Endothelial cell of umbilical vein (primary cell): ENCODE data around the gene GJB2. TPM values are rescaled to one million over a fixed set of nuclear protein-coding genes. Genes with fewer than 3 reads are reported as not detected.

Source experiments
- BruUV-seq: library from RNA; stranded (reverse); fragments of 400-500 nt; replicated peaks from 2 replicates; lab custom pipeline; 2021; lab: Mats Ljungman, UMichigan
- CTCF ChIA-PET: fragments of 300-600, 350-600 bp; sonication (Branson Sonifier 250); formaldehyde crosslinking; loops from one replicate; lab custom pipeline; 2021; ENCODE audit warnings: antibody characterized with exemption, inconsistent platforms; lab: Charles Lee
- POLR2A ChIA-PET: fragments of 300-600, 350-600 bp; sonication (Branson Sonifier 250); formaldehyde crosslinking; loops from one replicate; lab custom pipeline; 2021; ENCODE audit warnings: antibody characterized with exemption, inconsistent platforms; lab: Charles Lee
- DNase-seq: peaks from one replicate; pipeline ENCODE4 v3.0.0-alpha.2; 2011; ENCODE audit warnings: low read depth, low spot score
- FAIRE-seq: peaks from 2 replicates; lab custom pipeline; 2011; peaks lifted over from hg19 to GRCh38; lab: Jason Lieb, UNC
- H2AFZ ChIP-seq: 2 replicates; pipeline ENCODE4 v1.6.0; 2012; ENCODE audit warnings: low read depth, low read length, control low read depth, inconsistent platforms
- H3K27ac ChIP-seq: 2 replicates; pipeline ENCODE4 v1.5.1; 2011; ENCODE audit warnings: low read depth, mild to moderate bottlenecking, control low read depth, low read length, moderate library complexity; ENCODE audit not compliant: insufficient read depth
- H3K27me3 ChIP-seq, 2 experiments: 2 replicates each; pipeline versions ENCODE4 v1.6.0 to v1.6.1; 2011; ENCODE audit warnings: low read length in 2 of 2, mixed read lengths in 1 of 2; ENCODE audit not compliant: control insufficient read depth in 2 of 2, insufficient read depth in 2 of 2
- H3K36me3 ChIP-seq, 2 experiments: 2 replicates in 1 of 2; 3 replicates in 1 of 2; pipeline ENCODE4 v1.5.1; 2011; ENCODE audit warnings: low read length in 2 of 2, mild to moderate bottlenecking in 1 of 2, moderate library complexity in 1 of 2; ENCODE audit not compliant: control insufficient read depth in 2 of 2, insufficient read depth in 2 of 2; ENCODE audit errors: extremely low read depth in 1 of 2
- H3K4me1 ChIP-seq: 3 replicates; pipeline ENCODE4 v1.5.1; 2011; ENCODE audit warnings: mild to moderate bottlenecking, low read length; ENCODE audit not compliant: control insufficient read depth, insufficient read depth; ENCODE audit errors: extremely low read depth
- H3K4me2 ChIP-seq: 2 replicates; pipeline ENCODE4 v1.6.1; 2011; ENCODE audit warnings: low read length, control low read depth, mixed read lengths; ENCODE audit not compliant: insufficient read depth
- H3K4me3 ChIP-seq, 3 experiments: fragments of 200-600 bp in 1 of 3; sonication (generic), shearing (Covaris generic) in 1 of 3; replicated peaks in 1 of 3; 2 replicates each; pipeline ENCODE4 v1.5.1; 2011 to 2016; ENCODE audit warnings: control low read depth in 3 of 3, low read length in 3 of 3, mild to moderate bottlenecking in 2 of 3, inconsistent platforms in 1 of 3, low read depth in 1 of 3, moderate library complexity in 1 of 3; ENCODE audit not compliant: insufficient read depth in 1 of 3
- H3K79me2 ChIP-seq: 2 replicates; pipeline ENCODE4 v1.6.0; 2012; ENCODE audit warnings: low read length, inconsistent platforms; ENCODE audit not compliant: control insufficient read depth, insufficient read depth
- H3K9ac ChIP-seq: replicated peaks from 2 replicates; pipeline ENCODE3; 2011; ENCODE audit warnings: low read length, control low read depth; ENCODE audit not compliant: insufficient read depth; ENCODE audit errors: extremely low read depth
- H3K9me1 ChIP-seq: replicated peaks from 3 replicates; pipeline ENCODE4 v1.6.0; 2011; ENCODE audit warnings: mild to moderate bottlenecking, low read length; ENCODE audit not compliant: control insufficient read depth, insufficient read depth; ENCODE audit errors: extremely low read depth
- H3K9me3 ChIP-seq: replicated peaks from 2 replicates; pipeline ENCODE4 v1.5.1; 2012; ENCODE audit warnings: low read length, inconsistent platforms; ENCODE audit not compliant: control insufficient read depth, insufficient read depth
- H4K20me1 ChIP-seq: replicated peaks from 2 replicates; pipeline ENCODE3; 2011; ENCODE audit warnings: mild to moderate bottlenecking, low read length; ENCODE audit not compliant: control insufficient read depth, insufficient read depth; ENCODE audit errors: extremely low read depth
- MAX ChIP-seq: IDR thresholded peaks from 2 replicates; pipeline ENCODE4 v1.6.1; 2011; ENCODE audit not compliant: insufficient read depth, insufficient read length
- MYC ChIP-seq: IDR thresholded peaks from one replicate; pipeline ENCODE4 v1.6.1; 2011; ENCODE audit warnings: mild to moderate bottlenecking, low read depth, low read length
- dilution Hi-C: fragments of 300-500 bp; cut with MboI; formaldehyde crosslinking; loops from one replicate; pipeline ENCODE4 v1.15.0; 2019; ENCODE audit warnings: low sequenced_read_pairs; ENCODE audit not compliant: extremely low pct_ligation_motif_present
- intact Hi-C: fragments of 100-400 bp; cut with micrococcal nuclease; formaldehyde crosslinking; loops from one replicate; pipeline ENCODE4 v1.10.0; 2022
- polyA plus RNA-seq, 4 experiments: library from polyadenylated mRNA; depleted of rRNA in 3 of 4; stranded (reverse) in 3 of 4; unstranded in 1 of 4; fragments of >200 nt; gene quantifications; 2 replicates each; pipeline versions ENCODE4 v1.2.1 to v1.2.3, GENCODE V29; 2011 to 2012; ENCODE audit warnings: missing spikeins in 1 of 4
- total RNA-seq: library from RNA; stranded (reverse); gene quantifications from 2 replicates; pipeline ENCODE4 v1.2.3, GENCODE V29; 2021

GJB2 gene
- total and polyA plus RNA-seq, 2 donors (not counting 3 experiments of a cell fraction or from before 2014, with no cell fraction given), result not detected

GRCh38 chr13:20171364-20171763 is 21.4 kb downstream of the GJB2 start:
- H3K36me3 ChIP-seq, result no peaks in the 10 kb centered on the region
- ChIA-PET POLR2A (no interaction called here), CTCF (interaction anchor here (1.2 kb wide), 1 partner anchor 11 kb away, joined by 3 read pairs; no protein-coding TSS in a partner anchor)
- no peaks in the 10 kb centered on the region for H3K9me3 ChIP-seq
- no peak overlapping the region for H3K27ac ChIP-seq
- no peaks in the 10 kb centered on the region for H3K79me2 ChIP-seq
- no peak for DNase-seq
- dilution Hi-C loops, result no loop called here
- H4K20me1 ChIP-seq, result no peaks in the 10 kb centered on the region
- no TSS peak for BruUV-seq
- no peak for FAIRE-seq
- no peak overlapping the region for H3K4me2 ChIP-seq
- H3K9ac ChIP-seq, result no peak overlapping the region
- H3K4me1 ChIP-seq, result peaks cover 2% of the 10 kb centered on the region
- no peak overlapping the region for H3K4me3 ChIP-seq
- H3K9me1 ChIP-seq, result no peaks in the 10 kb centered on the region
- H3K27me3 ChIP-seq, result peaks cover 21 to 36% of the 10 kb centered on the region in 2 experiments
- no peak for TF ChIP-seq MYC
- no peak overlapping the region for H2AFZ ChIP-seq
- intact Hi-C loops, result no loop called here

GRCh38 chr13:20170921-20171320 is 21.8 kb downstream of the GJB2 start:
- H2AFZ ChIP-seq, result no peak overlapping the region
- intact Hi-C loops (no loop called here), dilution Hi-C loops (no loop called here)
- peaks cover 2% of the 10 kb centered on the region for H3K4me1 ChIP-seq
- no peaks in the 10 kb centered on the region for H3K36me3 ChIP-seq
- H4K20me1 ChIP-seq, result no peaks in the 10 kb centered on the region
- no peak overlapping the region for H3K27ac ChIP-seq
- peaks cover 21 to 32% of the 10 kb centered on the region in 2 experiments for H3K27me3 ChIP-seq
- H3K79me2 ChIP-seq, result no peaks in the 10 kb centered on the region
- no peak for TF ChIP-seq MAX
- no peak for FAIRE-seq
- no TSS peak for BruUV-seq
- H3K9me1 ChIP-seq, result no peaks in the 10 kb centered on the region
- no peaks in the 10 kb centered on the region for H3K9me3 ChIP-seq
- no peak overlapping the region for H3K4me3 ChIP-seq
- no peak overlapping the region for H3K9ac ChIP-seq
- POLR2A ChIA-PET, result no interaction called here
- H3K4me2 ChIP-seq, result no peak overlapping the region
- DNase-seq, result no peak
- CTCF ChIA-PET, result interaction anchor here (1.0 to 1.2 kb wide), 2 partner anchors 10 to 12 kb away, joined by 3 read pairs; no protein-coding TSS in a partner anchor
